HG03457 (cell line): Measurements from ENCODE around the gene RHBDF2.

Experiments used
- ATAC-seq: cut with Tn5 transposase; IDR thresholded peaks from one replicate; pipeline ENCODE4 v1.9.1; 2021; ENCODE audit warnings: moderate number of reproducible peaks; ENCODE audit not compliant: unreplicated experiment

The RHBDF2 gene

GRCh38 chr17:76467366-76467765 lies 33.9 kb downstream of the RHBDF2 start, which contains the start of gene AANAT:
TSS of gene AANAT (plus strand) at chr17:76467603. CDS start at chr17:76468747, 1,144 bp downstream.
- no peak for ATAC-seq

- ATAC-seq, result no peak
These were observed 34.5 kb downstream of the RHBDF2 start for GRCh38 chr17:76466775-76467130.

- no peak for ATAC-seq
These were observed 38.5 kb downstream of the RHBDF2 start for GRCh38 chr17:76462556-76463290.

- ATAC-seq, result no peak
These were observed 39.3 kb downstream of the RHBDF2 start for GRCh38 chr17:76461765-76462555.

GRCh38 chr17:76459674-76460073 lies 41.5 kb downstream of the RHBDF2 start:
- ATAC-seq, result no peak

GRCh38 chr17:76458580-76459490 lies 42.4 kb downstream of the RHBDF2 start:
- ATAC-seq, result no peak

GRCh38 chr17:76453431-76453743 lies 47.8 kb downstream of the RHBDF2 start:
- no peak for ATAC-seq

GRCh38 chr17:76452660-76453430 lies 48.4 kb downstream of the RHBDF2 start, which contains the start of gene UBE2O:
TSS of gene UBE2O (minus strand) at chr17:76453152. CDS start at chr17:76453141, 11 bp downstream.
- ATAC-seq, result peak; percentile 82

- peak; percentile 6 for ATAC-seq
These were observed 49.0 kb downstream of the RHBDF2 start for GRCh38 chr17:76452127-76452659.

- ATAC-seq, result no peak
These were observed 49.7 kb downstream of the RHBDF2 start for GRCh38 chr17:76451506-76451905.

GRCh38 chr17:76449126-76449525 lies 52.1 kb downstream of the RHBDF2 start:
- no peak for ATAC-seq

- no peak for ATAC-seq
These were observed 53.1 kb downstream of the RHBDF2 start for GRCh38 chr17:76447931-76448652.

- ATAC-seq, result no peak
These were observed 54.6 kb downstream of the RHBDF2 start for GRCh38 chr17:76446449-76447231.

GRCh38 chr17:76445697-76446448 lies 55.4 kb downstream of the RHBDF2 start:
- ATAC-seq, result no peak

GRCh38 chr17:76444518-76445311 lies 56.5 kb downstream of the RHBDF2 start:
- ATAC-seq, result no peak

GRCh38 chr17:76442341-76443338 lies 58.6 kb downstream of the RHBDF2 start:
- ATAC-seq, result no peak
